Heart right ventricle (tissue), 16 donors: ENCODE data around the gene MAP4K1. TPM values are rescaled to one million over a fixed set of nuclear protein-coding genes. Genes with fewer than 3 reads are reported as not detected.

Experiments
- ATAC-seq, 8 donors: fragments of 200-7000 bp; cut with Tn5 transposase; one replicate each; pipeline ENCODE4 v1.9.1; 2020; ENCODE audit warnings: mild to moderate bottlenecking in 8 of 8, moderate library complexity in 8 of 8, moderate number of reproducible peaks in 1 of 8
- DNase-seq, 2 donors: peaks; one replicate each; pipeline ENCODE4 v3.0.0-alpha.2; 2020
- H3K27ac ChIP-seq, 10 donors: fragments of 200-600 bp; sonication (generic) in 2 of 10; one replicate each; pipeline versions ENCODE4 v1.5.0 to v1.8.0; 2020 to 2022; ENCODE audit warnings: mild to moderate bottlenecking in 3 of 10
- H3K27me3 ChIP-seq, 7 donors: fragments of 200-600 bp; one replicate each; pipeline ENCODE4 v1.8.0; 2021 to 2022; ENCODE audit warnings: mild to moderate bottlenecking in 2 of 7
- H3K36me3 ChIP-seq, 9 donors: fragments of 200-600 bp; sonication (generic) in 1 of 9; one replicate each; pipeline versions ENCODE4 v1.5.0 to v1.8.0; 2020 to 2022; ENCODE audit warnings: mild to moderate bottlenecking in 2 of 9
- H3K4me1 ChIP-seq, 9 donors: fragments of 200-600 bp; sonication (generic) in 1 of 9; one replicate each; pipeline versions ENCODE4 v1.5.0 to v1.8.0; 2020 to 2022; ENCODE audit warnings: mild to moderate bottlenecking in 4 of 9
- H3K4me3 ChIP-seq, 10 donors: fragments of 200-600 bp; sonication (generic) in 2 of 10; one replicate each; pipeline versions ENCODE4 v1.5.0 to v1.8.0; 2020 to 2022; ENCODE audit warnings: mild to moderate bottlenecking in 7 of 10, moderate library complexity in 2 of 10
- H3K9me3 ChIP-seq, 11 donors: fragments of 200-600 bp in 10 of 11; sonication (generic) in 2 of 11; one replicate each; pipeline versions ENCODE4 v1.5.0 to v1.8.0; 2013 to 2022; ENCODE audit warnings: mild to moderate bottlenecking in 2 of 11, control low read depth in 1 of 11, moderate library complexity in 1 of 11
- WGBS, 2 donors: extraction: QIAGEN DNeasy Blood & Tissue Kit; methylation state at CpG; one replicate each; pipeline ENCODE4 v1.1.7; 2013; ENCODE audit warnings: inconsistent platforms in 1 of 2; 5-methylcytosine and 5-hydroxymethylcytosine counted together
- intact Hi-C, 10 donors: fragments of 100-400 bp; cut with DNase I; formaldehyde crosslinking; loops; one replicate each; pipeline versions ENCODE4 v1.11.1 to v1.14.2; 2022
- polyA plus RNA-seq, 2 donors: library from polyadenylated mRNA; stranded (reverse); fragments of 200-250 nt; gene quantifications; one replicate each; pipeline ENCODE4 v1.2.3, GENCODE V29; 2013
- total RNA-seq, 10 donors: library from RNA; stranded (reverse); fragmentation: NEBNext Ultra II Directional in 3 of 10; extraction: Animal tissue kit (Norgen Biotek cat#: 25700) in 3 of 10; gene quantifications; one replicate each; pipeline versions ENCODE4 v1.2.1 to v1.2.4, GENCODE V29; 2021 to 2023
- TF ChIP-seq, protein P1 (sequence below), 9 donors: fragments of 200-600 bp; sonication (generic) in 2 of 9; IDR thresholded peaks; one replicate each; pipeline versions ENCODE4 v1.5.0 to v1.8.0; 2021 to 2022; ENCODE audit warnings: antibody characterized with exemption in 9 of 9, mild to moderate bottlenecking in 5 of 9, moderate library complexity in 1 of 9
- donor health status: Arrhythmogenic right ventricular cardiomyopathy.
- donor health status: ischemic (EF 13 %, LVEDD 7.1; RV severe dilation, severe dysfunction).
- donor health status: healthy with polysubstance abuse.
- donor health status: DM: no; HTN: yes; CAD: no.
- donor health status: DM: no; HTN: no; CAD: no.
- donor health status: ischemic (EF 25% LVEDD 6.9; RV normal size, moderate dysfunction).
- donor health status: ischemic (EF 25% LVEDD 5.7; RV mildly dilated, moderate dysfunction).
- donor health status: healthy.
- donor health status: DM: yes; HTN: yes; CAD: no.
- donor health status: Ischemic cardiomyopathy.
- donor health status: ischemic (EF 35%, LVEDD 5.7; RV mildly dilated, moderate dysfunction).
- donor health status: nonischemic (EF 11% LVEDD 7.7; RV severe dilation, severe dysfunction).
- donor health status: DM: yes; HTN: yes; CAD: no.
- donor health status: PGD.
- donor health status: ischemic (EF 29% LVEDD 5.4; RV normal size, mild dysfunction).
- donor health status: nonischemic (EF 23%, LVEDD 6.1; RV moderate dilation, normal function).

Gene MAP4K1
- total and polyA plus RNA-seq, 12 donors: 0.52 to 9.1 (median 1.5) TPM

DNA sequence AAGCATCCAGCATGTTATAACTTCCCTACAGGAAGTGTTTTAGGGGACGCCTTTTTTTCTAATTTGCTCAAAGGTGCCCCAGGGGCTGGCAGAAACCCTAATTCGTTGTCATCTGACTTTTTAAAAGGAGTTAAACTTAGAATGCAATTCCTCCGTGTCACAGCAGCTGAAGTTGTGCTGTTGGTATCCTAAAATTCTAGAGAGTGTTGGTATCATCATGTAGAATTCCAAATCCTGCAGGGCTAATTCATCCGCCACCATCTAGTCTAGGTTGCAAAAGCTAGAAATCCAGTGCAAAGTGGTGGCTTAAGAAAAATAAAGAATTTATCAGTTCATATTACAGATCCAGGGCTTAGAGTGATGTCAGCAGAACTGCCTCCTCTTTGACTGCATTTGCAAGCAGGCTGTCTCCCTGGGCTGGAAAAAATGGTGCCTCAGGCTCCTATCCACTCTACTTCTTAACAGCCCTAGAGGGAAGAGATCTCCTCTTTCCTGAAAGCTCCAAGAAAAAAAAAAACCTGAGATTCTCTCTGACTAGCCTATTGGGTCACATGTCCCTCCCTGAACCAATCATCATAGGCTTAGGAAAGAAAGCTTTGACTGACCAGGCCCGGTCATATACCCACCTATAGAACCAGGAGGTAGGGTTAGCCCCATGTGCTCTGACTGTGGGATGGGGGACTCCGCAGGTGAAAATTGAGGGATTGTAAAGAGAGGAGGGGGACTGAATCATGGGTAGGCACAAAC is 73.0 kb downstream of the MAP4K1 start:
- 43 to 46% methylated on average over 6 of the region's 6 CpGs for WGBS, 2 donors
- Histone ChIP-seq H3K27me3 (no peaks in the 10 kb centered on the region), H3K36me3 (no peaks in the 10 kb centered on the region), H3K9me3 (no peaks in the 10 kb centered on the region), H3K4me3 (peak overlapping the region in 3 of 10 donors; percentile 6 to 17 (median 12)), H3K4me1 (peaks cover 0 to 11% (median 6%) of the 10 kb centered on the region in 9 donors), H3K27ac (no peak overlapping the region)
- ATAC-seq (no peak), DNase-seq (no peak)
- intact Hi-C loops: loop anchor here in 8 of 10 donors (2.0 to 10.0 kb wide), 10 partner anchors 73 to 410 kb away; partner anchors contain the start of genes MRPS12 (in 3 of the 8), SARS2 (in 3 of the 8), EIF3K (in 1 of the 8) and MAP4K1 (in 1 of the 8)
- TF ChIP-seq, protein P1, sequence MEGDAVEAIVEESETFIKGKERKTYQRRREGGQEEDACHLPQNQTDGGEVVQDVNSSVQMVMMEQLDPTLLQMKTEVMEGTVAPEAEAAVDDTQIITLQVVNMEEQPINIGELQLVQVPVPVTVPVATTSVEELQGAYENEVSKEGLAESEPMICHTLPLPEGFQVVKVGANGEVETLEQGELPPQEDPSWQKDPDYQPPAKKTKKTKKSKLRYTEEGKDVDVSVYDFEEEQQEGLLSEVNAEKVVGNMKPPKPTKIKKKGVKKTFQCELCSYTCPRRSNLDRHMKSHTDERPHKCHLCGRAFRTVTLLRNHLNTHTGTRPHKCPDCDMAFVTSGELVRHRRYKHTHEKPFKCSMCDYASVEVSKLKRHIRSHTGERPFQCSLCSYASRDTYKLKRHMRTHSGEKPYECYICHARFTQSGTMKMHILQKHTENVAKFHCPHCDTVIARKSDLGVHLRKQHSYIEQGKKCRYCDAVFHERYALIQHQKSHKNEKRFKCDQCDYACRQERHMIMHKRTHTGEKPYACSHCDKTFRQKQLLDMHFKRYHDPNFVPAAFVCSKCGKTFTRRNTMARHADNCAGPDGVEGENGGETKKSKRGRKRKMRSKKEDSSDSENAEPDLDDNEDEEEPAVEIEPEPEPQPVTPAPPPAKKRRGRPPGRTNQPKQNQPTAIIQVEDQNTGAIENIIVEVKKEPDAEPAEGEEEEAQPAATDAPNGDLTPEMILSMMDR (IDR thresholded peaks at IDR 0.05): peak in 3 of 9 donors; percentile 1 to 39 (median 3)

- Histone ChIP-seq H3K27ac (no peak overlapping the region), H3K4me1 (peaks cover 0 to 11% (median 6%) of the 10 kb centered on the region in 9 donors), H3K9me3 (no peaks in the 10 kb centered on the region), H3K27me3 (no peaks in the 10 kb centered on the region), H3K36me3 (no peaks in the 10 kb centered on the region), H3K4me3 (peak overlapping the region in 3 of 10 donors; percentile 6 to 17 (median 12))
- DNase-seq: peak; percentile 38 to 50
- WGBS, 2 donors: 53 to 55% methylated on average over 21 of the region's 21 CpGs
- TF ChIP-seq, protein P1 (IDR thresholded peaks at IDR 0.05): peak in 8 of 9 donors; percentile 50 to 75 (median 63)
- peak; percentile 70 to 86 (median 80) for ATAC-seq
- intact Hi-C loops: loop anchor here in 8 of 10 donors (2.0 to 10.0 kb wide), 9 partner anchors 88 to 411 kb away; partner anchors contain the start of genes MRPS12 (in 3 of the 8) and SARS2 (in 3 of the 8)
Measured at GRCh38 chr19:38543807-38544568, 73.8 kb downstream of the MAP4K1 start.

- Histone ChIP-seq H3K36me3 (no peaks in the 10 kb centered on the region), H3K27ac (no peak overlapping the region), H3K4me3 (no peak overlapping the region), H3K9me3 (no peaks in the 10 kb centered on the region), H3K4me1 (peaks cover 0 to 13% (median 6%) of the 10 kb centered on the region in 9 donors), H3K27me3 (no peaks in the 10 kb centered on the region)
- 71 to 74% methylated on average over 19 of the region's 19 CpGs for WGBS, 2 donors
- TF ChIP-seq, protein P1 (IDR thresholded peaks at IDR 0.05): no peak
- peak in 5 of 8 donors; percentile 6 to 27 (median 20) for ATAC-seq
- DNase-seq: no peak
- intact Hi-C loops: loop anchor here in 8 of 10 donors (5.0 to 10.0 kb wide), 8 partner anchors 89 to 411 kb away; partner anchors contain the start of genes MRPS12 (in 3 of the 8) and SARS2 (in 3 of the 8)
Measured at GRCh38 chr19:38543286-38543806, 74.4 kb downstream of the MAP4K1 start.

DNA sequence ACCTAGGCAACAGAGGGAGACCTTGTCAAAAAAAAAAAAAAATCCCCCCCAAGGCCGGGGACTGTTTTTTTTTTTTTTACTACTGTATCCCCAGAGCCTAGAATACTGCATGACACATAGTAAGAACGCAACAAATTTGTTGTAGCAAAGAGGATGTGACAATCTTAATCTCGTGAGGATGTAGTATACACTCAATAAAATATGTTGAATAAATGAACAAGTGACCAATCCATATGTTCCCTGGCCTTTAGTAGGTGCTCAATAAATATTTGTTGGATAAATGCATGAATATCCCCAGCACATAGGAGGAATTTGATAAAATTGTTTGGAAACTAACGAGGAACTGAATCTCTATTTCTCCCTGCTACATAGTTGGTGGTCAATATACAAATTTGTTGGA is 75.7 kb downstream of the MAP4K1 start:
- Histone ChIP-seq H3K27me3 (no peaks in the 10 kb centered on the region), H3K4me1 (peaks cover 0 to 20% (median 6%) of the 10 kb centered on the region in 9 donors), H3K36me3 (no peaks in the 10 kb centered on the region), H3K9me3 (no peaks in the 10 kb centered on the region), H3K27ac (no peak overlapping the region), H3K4me3 (no peak overlapping the region)
- WGBS, 2 donors: 83 to 89% methylated on average over 4 of the region's 4 CpGs
- no peak for ATAC-seq
- TF ChIP-seq, protein P1 (IDR thresholded peaks at IDR 0.05): no peak
- DNase-seq: no peak
- intact Hi-C loops: loop anchor here in 8 of 10 donors (5.0 to 10.0 kb wide), 8 partner anchors 90 to 413 kb away; partner anchors contain the start of genes MRPS12 (in 3 of the 8) and SARS2 (in 3 of the 8)
